ENCODE results near the gene TBC1D16. TPM values are rescaled to one million over a fixed set of nuclear protein-coding genes. Genes with fewer than 3 reads are reported as not detected.

TBC1D16 gene
- total RNA-seq, 1 donor from 2014 or later: 257 TPM

DNA sequence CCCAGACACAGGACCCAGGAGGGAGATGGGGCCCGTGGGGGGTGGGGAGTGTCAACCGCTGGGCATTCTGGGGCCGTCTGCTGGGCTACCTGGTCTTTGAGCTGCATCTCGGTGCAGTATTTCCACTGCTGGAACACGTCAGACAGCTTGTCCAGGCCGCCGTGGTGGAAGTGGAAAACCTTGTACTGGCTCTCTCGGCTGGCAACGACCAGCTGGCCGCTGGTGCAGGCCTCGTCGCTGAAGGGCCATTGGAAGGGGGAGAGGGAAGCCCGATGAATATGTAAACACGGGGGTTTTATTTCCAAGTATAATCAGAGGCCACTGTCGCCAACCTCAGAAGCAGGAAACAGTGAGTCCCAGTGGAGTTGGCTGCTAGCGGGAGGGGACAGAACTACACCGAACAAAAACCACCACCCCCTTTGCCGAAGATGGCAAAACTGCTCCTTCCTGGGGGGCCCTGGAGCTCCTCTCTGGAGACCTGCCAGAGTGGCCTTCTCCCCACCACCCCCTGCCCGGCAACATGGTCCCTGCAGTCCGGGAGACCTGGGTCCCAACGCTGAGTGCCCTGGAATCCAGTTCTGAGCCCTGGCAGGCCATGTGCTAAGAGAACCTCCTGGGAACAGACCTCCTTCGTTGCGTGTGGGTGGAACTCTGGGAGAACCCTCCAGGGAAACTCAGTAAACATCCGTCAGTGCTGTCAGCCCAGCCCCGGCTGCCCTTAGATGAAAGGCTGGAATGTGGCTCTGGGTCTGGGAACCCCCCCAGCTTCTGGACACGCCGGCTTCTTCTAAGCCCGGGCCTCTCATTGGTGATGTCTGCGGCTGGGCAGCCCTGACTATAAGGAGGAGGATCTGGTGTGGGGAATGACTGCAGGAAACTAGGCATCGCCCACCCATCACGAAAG is 84.1 kb downstream of the TBC1D16 start:
- peak; percentile 77 for DNase-seq (ENCODE audit: low read depth)

DNA sequence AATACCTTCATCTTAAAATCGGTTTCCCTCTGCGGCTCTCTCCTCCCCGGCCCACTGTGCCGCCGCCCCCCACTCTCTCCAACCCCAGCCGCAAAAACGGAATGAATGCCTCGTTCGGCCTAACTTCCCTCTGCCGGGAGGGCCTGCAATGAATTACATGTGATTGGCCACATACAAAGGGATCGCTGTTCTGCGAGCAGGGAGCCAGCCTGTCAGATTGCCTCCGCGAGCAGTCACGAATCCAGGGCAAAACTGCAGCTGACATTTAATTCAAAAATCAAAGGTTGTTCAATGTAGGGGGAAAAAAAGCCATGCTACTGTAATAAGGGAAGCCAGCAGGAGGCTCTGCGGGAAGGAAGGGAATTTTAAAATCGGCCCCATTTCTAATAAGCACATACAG is 84.9 kb downstream of the TBC1D16 start:
- no peak for DNase-seq (ENCODE audit: low read depth)

GRCh38 chr17:79950306-79950705 is 85.4 kb downstream of the TBC1D16 start:
- no peak for DNase-seq (ENCODE audit: low read depth)

- no peak for DNase-seq (ENCODE audit: low read depth)
Observed at GRCh38 chr17:79949656-79950209, 85.9 kb downstream of the TBC1D16 start.

GRCh38 chr17:79948945-79949655 is 86.6 kb downstream of the TBC1D16 start:
- no peak for DNase-seq (ENCODE audit: low read depth)

- no peak for DNase-seq (ENCODE audit: low read depth)
Observed at GRCh38 chr17:79948406-79948944, 87.2 kb downstream of the TBC1D16 start.

DNA sequence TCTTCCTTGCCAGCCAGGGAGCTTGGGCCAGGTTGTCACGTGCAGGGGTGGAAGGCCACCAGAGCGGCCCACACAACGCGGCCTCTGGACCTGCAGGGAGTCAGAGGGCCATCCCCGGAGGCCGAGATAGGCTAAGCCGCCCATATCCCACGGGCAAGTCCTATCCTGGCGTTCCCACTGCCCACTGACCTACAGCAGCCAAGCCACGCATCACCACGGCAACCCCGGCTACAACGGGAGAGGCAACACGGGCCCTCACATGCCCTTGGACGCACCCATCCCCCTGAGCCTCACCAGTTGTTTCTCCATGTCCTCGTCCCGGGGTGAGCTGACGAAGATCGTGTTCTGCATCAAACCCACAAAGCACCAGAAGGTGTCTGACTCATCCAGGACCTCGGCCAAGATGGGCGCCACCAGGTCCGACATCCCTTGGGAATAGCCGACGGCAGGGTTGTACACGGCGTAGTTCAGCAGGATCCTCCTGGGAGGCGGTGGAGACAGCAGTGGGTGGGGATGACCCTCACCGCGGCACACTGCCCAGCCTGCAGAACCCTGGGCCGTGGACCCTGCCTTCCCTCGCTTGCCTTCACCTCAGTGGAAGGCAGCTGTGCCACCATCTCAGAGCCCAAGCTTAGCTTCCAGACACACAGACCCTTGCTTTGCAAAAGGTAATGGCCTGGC is 88.2 kb downstream of the TBC1D16 start:
- DNase-seq (ENCODE audit: low read depth): no peak

GRCh38 chr17:79946352-79947231 is 89.1 kb downstream of the TBC1D16 start:
- no peak for DNase-seq (ENCODE audit: low read depth)

DNA sequence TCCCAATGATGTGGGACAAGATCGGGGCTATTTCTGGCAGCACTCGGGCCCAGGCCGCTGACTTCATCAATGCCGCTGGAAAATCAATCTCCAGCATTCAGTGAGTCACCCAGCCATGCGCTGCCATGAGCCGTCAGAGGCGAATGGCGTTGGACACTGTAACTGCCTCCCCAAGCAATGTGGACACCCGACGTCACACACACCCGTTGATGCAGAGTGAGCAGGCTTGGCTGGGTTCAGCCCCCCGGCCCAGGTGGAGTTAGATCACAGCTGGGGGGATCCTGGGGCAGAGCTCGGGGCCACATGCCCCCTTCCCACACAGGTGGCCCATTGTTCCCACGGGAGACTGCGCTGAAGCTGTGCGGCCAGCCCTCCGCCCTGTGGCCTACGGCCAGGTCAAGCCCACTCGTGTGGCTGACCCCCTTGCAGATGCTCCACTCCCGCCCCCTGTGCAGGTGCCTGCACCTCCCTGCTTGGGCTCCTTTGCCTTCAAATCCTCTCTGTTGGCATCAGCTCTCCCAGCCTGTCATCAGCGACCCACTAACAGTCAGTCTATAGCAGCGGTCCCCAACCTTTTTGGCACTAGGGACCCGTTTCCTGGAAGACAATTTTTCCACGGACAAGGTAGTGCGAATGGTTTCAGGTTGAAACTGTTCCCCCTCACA is 89.9 kb downstream of the TBC1D16 start:
- DNase-seq (ENCODE audit: low read depth): no peak

DNA sequence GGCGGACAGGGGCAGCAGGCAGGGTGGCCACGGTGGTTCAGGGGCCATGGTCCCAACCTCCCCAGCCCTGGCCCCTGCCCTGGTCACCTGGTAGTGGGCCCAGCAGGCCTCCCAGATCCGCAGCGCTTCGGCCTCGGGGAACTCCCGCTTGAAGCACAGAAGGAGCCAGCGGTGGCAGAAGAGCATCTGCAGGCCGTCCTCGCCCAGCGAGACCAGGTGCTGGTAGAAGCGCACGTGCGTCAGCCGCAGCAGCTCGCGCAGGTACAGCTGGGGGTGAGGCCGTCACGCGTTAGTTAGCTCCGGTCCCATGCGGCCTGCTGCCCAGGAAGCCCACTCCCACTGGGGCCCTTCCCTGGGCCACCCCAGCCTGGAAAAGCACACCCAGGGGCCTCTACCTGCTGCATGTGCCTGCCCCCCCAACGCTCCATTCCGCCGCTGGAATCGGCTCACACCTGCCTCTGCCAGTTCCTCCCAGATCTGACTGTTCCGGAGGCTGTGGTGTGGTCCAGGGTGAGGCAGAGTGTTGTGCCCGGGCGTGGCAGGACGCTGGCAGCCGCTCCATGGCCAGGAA is 90.8 kb downstream of the TBC1D16 start:
- DNase-seq (ENCODE audit: low read depth): no peak

DNA sequence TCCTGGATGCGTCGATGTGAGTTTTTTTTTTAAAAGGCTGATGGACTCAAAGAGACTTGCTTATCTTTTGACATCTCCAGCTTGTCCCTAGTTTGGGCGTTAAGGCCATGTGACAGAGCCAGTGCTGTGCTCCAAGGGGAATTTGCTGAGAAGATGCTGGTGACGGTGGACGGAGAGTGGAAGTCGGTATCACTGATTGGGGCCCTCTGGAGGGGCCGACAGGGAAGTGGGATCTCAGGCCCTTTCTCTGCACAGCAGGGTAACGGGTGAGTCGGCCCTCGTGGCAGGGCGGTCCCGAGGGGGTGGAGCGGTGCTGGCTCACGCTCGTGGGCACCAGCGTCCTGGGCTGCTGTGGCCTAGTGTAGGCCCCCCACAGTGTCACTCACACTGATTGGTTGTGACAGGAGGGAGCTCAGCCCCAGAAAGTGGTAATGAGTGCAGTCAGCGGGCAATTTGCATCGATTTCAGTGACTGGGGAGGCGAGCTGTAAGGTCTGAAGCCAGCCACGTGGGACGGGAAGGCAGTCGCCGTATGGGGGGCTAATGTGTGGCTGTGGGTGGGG is 91.3 kb downstream of the TBC1D16 start:
- DNase-seq (ENCODE audit: low read depth): no peak

- DNase-seq (ENCODE audit: low read depth): no peak
Observed at GRCh38 chr17:79943347-79944241, 92.1 kb downstream of the TBC1D16 start.

DNA sequence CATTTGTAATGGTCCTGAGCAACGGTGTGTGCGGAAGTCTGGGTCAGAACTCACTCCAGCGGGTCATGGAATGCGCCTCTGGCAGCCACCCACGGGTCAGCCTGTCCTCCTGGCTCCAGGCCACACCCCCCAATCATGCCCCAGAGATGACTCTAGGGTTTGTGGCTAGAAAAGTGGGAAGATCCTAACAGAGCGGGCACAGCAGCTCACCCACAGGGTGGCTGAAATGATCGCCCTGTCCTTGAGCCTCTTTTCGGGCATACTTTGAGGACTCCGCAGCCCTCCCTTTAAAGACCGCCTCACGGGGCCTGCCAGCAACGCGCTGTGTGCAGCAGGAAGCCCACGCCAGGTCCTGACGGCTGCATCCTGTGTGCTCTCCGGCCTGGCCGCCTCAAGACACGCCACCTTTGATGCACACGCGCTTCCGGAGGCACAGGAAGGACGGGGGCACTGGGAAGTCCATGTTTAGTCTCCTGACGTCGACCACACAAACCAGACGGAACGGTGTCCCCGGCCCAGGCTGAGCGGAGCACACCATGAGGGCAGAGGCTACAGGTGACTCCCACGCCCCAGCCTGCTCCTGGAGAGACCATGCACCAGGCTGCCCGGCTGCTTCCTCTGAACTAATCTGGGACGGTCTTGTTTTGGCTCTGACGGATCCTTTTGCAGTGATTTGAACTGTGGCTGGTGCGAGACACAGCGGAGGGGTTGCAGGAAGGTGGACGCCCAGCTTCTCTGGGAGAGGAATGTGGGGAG is 92.9 kb downstream of the TBC1D16 start:
- peak; percentile 29 for DNase-seq (ENCODE audit: low read depth)

DNA sequence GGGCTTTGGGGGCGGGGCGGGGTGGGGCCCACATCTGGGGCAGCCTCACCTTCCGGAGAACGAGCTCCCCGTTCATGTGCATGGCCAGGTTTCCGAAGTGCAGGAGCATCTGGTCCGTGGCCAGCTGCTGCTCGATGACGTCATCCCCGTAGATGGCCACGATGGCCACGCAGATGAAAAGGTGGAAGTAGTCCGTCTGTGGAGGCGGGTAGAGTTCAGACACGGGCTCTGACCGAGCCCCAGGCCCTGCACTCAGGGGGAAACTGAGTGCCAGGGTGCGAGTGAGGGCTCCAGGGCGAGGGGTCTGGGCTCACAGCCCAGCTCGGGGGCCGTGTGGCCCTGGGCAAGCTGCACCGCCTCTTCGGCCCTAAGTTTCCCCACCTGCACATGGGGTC is 93.7 kb downstream of the TBC1D16 start:
- DNase-seq (ENCODE audit: low read depth): no peak

GRCh38 chr17:79941088-79942010 is 94.3 kb downstream of the TBC1D16 start:
- DNase-seq (ENCODE audit: low read depth): no peak

- DNase-seq (ENCODE audit: low read depth): no peak
Observed at GRCh38 chr17:79940459-79941087, 95.1 kb downstream of the TBC1D16 start.

Measured in renal cortical epithelial cell (primary cell).